Right lobe of liver (tissue), 6 donors: ENCODE measurements around the gene SHLD1. TPM values are rescaled to one million over a fixed set of nuclear protein-coding genes. Genes with fewer than 3 reads are reported as not detected.
"Not testable (repeated sequence)": the region's sequence is repeated elsewhere in the genome, so short reads cannot be mapped to it uniquely, and the experiment has no call there.

Experiments used
- ATAC-seq, 4 donors: fragments of 200-7000 bp; cut with Tn5 transposase; one replicate each; pipeline ENCODE4 v1.9.1; 2020; ENCODE audit warnings: mild to moderate bottlenecking in 4 of 4, moderate library complexity in 4 of 4
- DNase-seq, 3 donors: peaks; one replicate each; pipeline ENCODE4 v3.0.0-alpha.2; 2020
- H3K27ac ChIP-seq, 3 donors: fragments of 200-600 bp; one replicate each; pipeline ENCODE4 v1.8.0; 2022
- H3K27me3 ChIP-seq, 2 donors: fragments of 200-600 bp; one replicate each; pipeline ENCODE4 v1.8.0; 2022
- H3K36me3 ChIP-seq, 4 donors: fragments of 200-600 bp; sonication (generic) in 1 of 4; one replicate each; pipeline versions ENCODE4 v1.5.1 to v1.8.0; 2017 to 2022; ENCODE audit warnings: control low read depth in 1 of 4
- H3K4me1 ChIP-seq, 4 donors: fragments of 200-600 bp; sonication (generic) in 1 of 4; one replicate each; pipeline versions ENCODE4 v1.5.1 to v1.8.0; 2017 to 2022; ENCODE audit warnings: control low read depth in 1 of 4
- H3K4me3 ChIP-seq, 3 donors: fragments of 200-600 bp; one replicate each; pipeline ENCODE4 v1.8.0; 2022
- H3K9me3 ChIP-seq, 4 donors: fragments of 200-600 bp; sonication (generic) in 1 of 4; one replicate each; pipeline versions ENCODE4 v1.5.1 to v1.8.0; 2017 to 2022; ENCODE audit warnings: control low read depth in 1 of 4
- POLR2A ChIP-seq: fragments of 450-650 bp; IDR thresholded peaks from one replicate; pipeline ENCODE4 v1.6.1; 2017; ENCODE audit warnings: antibody characterized with exemption, mild to moderate bottlenecking
- WGBS: methylation state at CpG from one replicate; pipeline ENCODE4 v1.1.6; 2018; ENCODE audit warnings: low coverage, low lambda C conversion rate; ENCODE audit not compliant: insufficient coverage; ENCODE audit errors: missing lambda C conversion rate; 5-methylcytosine and 5-hydroxymethylcytosine counted together
- intact Hi-C, 2 donors: fragments of 100-400 bp; cut with DNase I; formaldehyde crosslinking; loops; one replicate each; pipeline versions ENCODE4 v1.11.2 to v1.14.1; 2022
- total RNA-seq, 6 experiments: library from RNA; depleted of rRNA in 2 of 6; stranded (reverse); fragments of >200 nt in 2 of 6; fragmentation: NEBNext Ultra II Directional in 3 of 6; extraction: Animal tissue kit (Norgen Biotek cat#: 25700) in 3 of 6; gene quantifications; one replicate each; pipeline versions ENCODE4 v1.1.0 to v1.2.4, GENCODE V29; 2016 to 2023
- TF ChIP-seq, protein P1 (sequence below), 4 donors: fragments of 200-600 bp in 3 of 4; fragments of 450-650 bp in 1 of 4; IDR thresholded peaks; one replicate each; pipeline versions ENCODE4 v1.5.1 to v1.8.0; 2016 to 2022; ENCODE audit warnings: antibody characterized with exemption in 4 of 4, mild to moderate bottlenecking in 2 of 4
- donor health status: DM: no; HTN: yes; CAD: no.
- donor health status: DM: no; HTN: no; CAD: no.
- donor health status: DM: no; HTN: no; CAD: no.
- donor health status: DM: no; HTN: yes; CAD: no.
- donor health status: DM: no; HTN: yes; CAD: no.

The SHLD1 gene
- total RNA-seq, 6 experiments from 2014 or later = 0.69 to 1.9 (median 1.4) TPM; not detected in 1

DNA sequence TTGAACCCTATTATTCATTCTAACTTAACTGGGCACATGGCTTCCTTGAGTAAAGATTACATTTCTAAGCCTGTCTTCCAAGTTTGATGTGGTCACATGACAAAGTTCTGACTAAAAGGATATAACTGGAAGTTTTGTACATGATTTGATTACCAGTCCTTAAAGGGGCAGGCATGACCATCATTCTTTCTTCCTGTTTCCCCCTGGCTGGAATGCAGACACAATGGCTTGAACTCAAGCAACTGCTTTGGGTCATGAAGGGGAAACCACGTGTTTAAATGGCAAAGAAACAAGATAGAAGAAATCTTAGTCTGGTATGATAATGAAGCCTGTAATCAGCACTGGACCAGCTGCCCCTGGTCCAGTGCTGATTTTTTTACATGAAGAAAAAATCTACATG is 15.6 kb upstream of the SHLD1 start:
- Histone ChIP-seq H3K27ac (no peak overlapping the region), H3K9me3 (no peaks in the 10 kb centered on the region), H3K36me3 (no peaks in the 10 kb centered on the region), H3K4me3 (no peak overlapping the region), H3K4me1 (no peaks in the 10 kb centered on the region), H3K27me3 (no peaks in the 10 kb centered on the region)
- DNase-seq (no peak), ATAC-seq (no peak)
- no peak for TF ChIP-seq POLR2A
- TF ChIP-seq, protein P1, sequence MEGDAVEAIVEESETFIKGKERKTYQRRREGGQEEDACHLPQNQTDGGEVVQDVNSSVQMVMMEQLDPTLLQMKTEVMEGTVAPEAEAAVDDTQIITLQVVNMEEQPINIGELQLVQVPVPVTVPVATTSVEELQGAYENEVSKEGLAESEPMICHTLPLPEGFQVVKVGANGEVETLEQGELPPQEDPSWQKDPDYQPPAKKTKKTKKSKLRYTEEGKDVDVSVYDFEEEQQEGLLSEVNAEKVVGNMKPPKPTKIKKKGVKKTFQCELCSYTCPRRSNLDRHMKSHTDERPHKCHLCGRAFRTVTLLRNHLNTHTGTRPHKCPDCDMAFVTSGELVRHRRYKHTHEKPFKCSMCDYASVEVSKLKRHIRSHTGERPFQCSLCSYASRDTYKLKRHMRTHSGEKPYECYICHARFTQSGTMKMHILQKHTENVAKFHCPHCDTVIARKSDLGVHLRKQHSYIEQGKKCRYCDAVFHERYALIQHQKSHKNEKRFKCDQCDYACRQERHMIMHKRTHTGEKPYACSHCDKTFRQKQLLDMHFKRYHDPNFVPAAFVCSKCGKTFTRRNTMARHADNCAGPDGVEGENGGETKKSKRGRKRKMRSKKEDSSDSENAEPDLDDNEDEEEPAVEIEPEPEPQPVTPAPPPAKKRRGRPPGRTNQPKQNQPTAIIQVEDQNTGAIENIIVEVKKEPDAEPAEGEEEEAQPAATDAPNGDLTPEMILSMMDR (IDR thresholded peaks at IDR 0.05) = no peak
- intact Hi-C loops = no loop called here
- 57% methylated on average over 1 of the region's 1 CpG for WGBS

DNA sequence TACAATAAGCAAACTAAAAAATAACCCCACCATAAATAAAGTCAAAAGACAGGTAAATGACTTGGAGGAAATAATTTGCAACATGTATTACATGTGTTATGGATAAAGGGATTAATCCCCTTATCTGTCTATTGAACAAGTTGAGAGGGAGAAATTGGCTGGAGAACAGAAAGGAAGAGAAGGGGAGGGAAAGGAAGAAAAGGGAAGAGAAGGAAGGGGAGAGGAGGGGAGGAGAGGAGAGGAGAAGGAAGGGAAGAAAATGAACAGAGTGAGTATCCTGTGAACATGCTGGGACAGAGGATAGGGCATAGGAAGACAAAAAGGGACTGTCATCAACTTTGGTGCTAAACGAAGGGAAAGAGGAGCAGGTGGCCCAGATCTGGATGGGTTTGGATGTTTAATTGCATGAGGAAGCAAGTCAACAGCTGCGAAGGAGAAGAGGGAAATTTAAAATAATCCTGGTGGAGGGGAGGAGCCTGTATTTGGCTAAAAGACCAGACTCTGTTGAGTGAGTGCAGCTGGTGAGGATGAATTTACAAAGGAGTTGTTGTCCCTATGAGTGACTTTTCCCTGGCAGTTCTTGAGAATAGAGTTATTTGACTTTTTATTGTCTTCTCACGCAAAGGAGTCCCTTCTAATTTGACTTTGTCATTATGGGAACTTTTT is 14.2 kb upstream of the SHLD1 start:
- TF ChIP-seq, protein P1 (IDR thresholded peaks at IDR 0.05) = no peak
- no peak for TF ChIP-seq POLR2A
- Histone ChIP-seq H3K4me1 (no peaks in the 10 kb centered on the region), H3K27ac (no peak overlapping the region), H3K4me3 (no peak overlapping the region), H3K9me3 (no peaks in the 10 kb centered on the region), H3K27me3 (no peaks in the 10 kb centered on the region), H3K36me3 (no peaks in the 10 kb centered on the region)
- WGBS = 52% methylated on average over 3 of the region's 3 CpGs
- ATAC-seq (no peak), DNase-seq (no peak)
- intact Hi-C loops = no loop called here

DNA sequence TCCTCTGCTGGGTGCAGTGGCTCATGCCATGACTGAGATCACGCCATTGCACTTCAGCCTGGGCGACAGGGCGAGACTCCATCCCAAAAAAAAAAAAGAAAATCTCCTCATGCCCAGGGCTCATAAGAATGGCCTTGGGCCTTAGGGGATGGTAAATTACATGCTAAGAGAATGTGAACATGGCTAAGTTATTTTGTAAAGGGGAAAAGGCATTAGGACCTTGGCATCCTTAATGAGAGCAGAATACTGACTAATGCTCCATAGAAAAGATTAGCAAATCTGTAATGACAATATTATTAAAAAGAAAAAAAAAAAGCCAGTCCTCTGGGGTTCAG is 12.6 kb upstream of the SHLD1 start:
- WGBS = 82% methylated on average over 3 of the region's 3 CpGs
- intact Hi-C loops = no loop called here
- Histone ChIP-seq H3K27ac (no peak overlapping the region), H3K4me3 (no peak overlapping the region), H3K9me3 (no peaks in the 10 kb centered on the region), H3K36me3 (no peaks in the 10 kb centered on the region), H3K27me3 (no peaks in the 10 kb centered on the region), H3K4me1 (no peaks in the 10 kb centered on the region)
- ATAC-seq (no peak), DNase-seq (no peak)
- no peak for TF ChIP-seq POLR2A
- TF ChIP-seq, protein P1 (IDR thresholded peaks at IDR 0.05) = no peak

DNA sequence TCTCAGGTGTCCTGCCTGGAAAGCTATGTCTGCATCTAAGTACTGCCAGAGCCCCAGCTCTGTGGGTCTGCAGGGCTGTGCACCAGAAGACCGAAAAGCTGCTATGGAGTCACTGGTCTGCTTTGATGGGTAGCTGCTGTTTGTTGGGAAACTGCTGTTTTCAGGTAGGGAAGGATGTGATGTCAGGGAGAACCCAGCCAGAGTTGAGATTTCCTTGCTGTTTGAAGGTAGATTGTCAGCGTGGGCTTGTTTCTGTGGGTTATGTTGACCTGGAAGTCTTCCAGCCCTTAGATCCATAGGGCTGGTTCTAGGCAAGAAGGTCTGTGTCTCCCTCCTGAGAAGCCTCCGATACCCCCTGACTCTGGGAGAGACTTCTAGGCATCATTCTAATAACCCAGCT is 12.2 kb upstream of the SHLD1 start:
- no peaks in the 10 kb centered on the region for H3K27me3 ChIP-seq
- ATAC-seq = no peak
- no peaks in the 10 kb centered on the region for H3K36me3 ChIP-seq
- H3K9me3 ChIP-seq = no peaks in the 10 kb centered on the region
- no peak overlapping the region for H3K4me3 ChIP-seq
- no peak for DNase-seq
- WGBS = 56% methylated on average over 2 of the region's 3 CpGs
- H3K27ac ChIP-seq = no peak overlapping the region
- no peak for TF ChIP-seq POLR2A
- TF ChIP-seq, protein P1 (IDR thresholded peaks at IDR 0.05) = no peak
- intact Hi-C loops = no loop called here
- H3K4me1 ChIP-seq = no peaks in the 10 kb centered on the region

DNA sequence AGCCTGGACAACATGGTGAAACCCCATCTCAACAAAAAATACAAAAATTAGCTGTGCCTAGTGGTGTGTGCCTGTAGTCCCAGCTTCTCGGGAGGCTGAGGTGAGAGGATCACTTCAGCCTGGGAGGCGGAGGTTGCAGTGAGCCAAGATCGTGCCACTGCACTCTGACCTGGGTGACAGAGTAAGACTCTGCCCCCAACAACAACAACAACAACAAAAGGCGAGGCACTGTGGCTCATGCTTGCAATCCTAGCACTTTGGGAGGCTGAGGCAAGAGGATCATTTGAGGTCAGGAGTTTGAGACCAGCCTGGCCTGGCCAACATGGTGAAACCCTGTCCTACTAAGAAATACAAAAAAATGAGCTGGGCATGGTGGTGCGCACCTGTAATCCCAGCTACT is 9.6 kb upstream of the SHLD1 start:
- H3K36me3 ChIP-seq, H3K4me1 ChIP-seq, H3K4me3 ChIP-seq, ATAC-seq, H3K27ac ChIP-seq, H3K9me3 ChIP-seq, H3K27me3 ChIP-seq, intact Hi-C loops, DNase-seq: not testable (repeated sequence)
- 60% methylated on average over 1 of the region's 5 CpGs for WGBS
